Glomerular endothelial cell (primary cell): ENCODE measurements around the gene EXOC6B. TPM values are rescaled to one million over a fixed set of nuclear protein-coding genes. Genes with fewer than 3 reads are reported as not detected.
"Not testable (repeated sequence)": the region's sequence is repeated elsewhere in the genome, so short reads cannot be mapped to it uniquely, and the experiment has no call there.

Experiments
- DNase-seq: peaks from one replicate; pipeline ENCODE4 v3.0.0-alpha.2; 2011; ENCODE audit warnings: low read depth, low spot score; ENCODE audit errors: extremely low read depth
- total RNA-seq: library from RNA; depleted of rRNA; stranded (reverse); fragments of >200 nt; gene quantifications from 2 replicates; pipeline ENCODE4 v1.2.3, GENCODE V29; 2015

EXOC6B gene
- total RNA-seq, 1 donor from 2014 or later, result 35.1 TPM

DNA sequence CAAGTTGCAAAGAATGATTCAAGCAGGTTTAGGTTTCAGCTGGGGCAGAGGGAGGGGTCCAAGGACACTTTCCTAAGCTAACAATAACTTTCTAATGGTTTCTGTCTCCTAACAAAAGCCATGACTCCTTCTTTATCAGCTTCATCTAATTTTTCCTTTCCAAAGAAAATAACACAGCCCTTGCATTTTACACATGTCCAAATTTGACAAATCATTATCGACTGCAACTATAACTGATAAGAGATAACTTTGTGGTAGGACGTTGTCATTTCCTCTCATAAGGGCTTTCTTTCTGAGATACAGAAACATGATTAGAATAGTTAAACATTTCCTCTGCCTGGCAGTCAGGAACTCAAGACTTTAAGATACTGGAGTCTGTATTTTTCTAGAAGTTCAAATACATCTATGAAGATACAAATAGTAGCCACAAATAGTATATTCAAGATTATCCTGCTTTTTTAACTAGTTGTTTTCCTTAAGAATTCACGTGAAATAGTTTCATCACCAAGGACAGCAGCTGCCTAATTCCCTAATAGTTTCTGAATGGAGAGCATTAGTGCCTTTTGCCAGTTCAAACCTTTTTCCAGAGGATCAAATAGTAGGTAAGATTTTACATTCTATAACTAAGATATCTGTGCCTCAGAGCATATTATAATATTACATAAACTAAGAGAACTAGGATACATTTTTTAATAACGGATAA lies 263.2 kb downstream of the EXOC6B start:
- peak; percentile 88 for DNase-seq

DNA sequence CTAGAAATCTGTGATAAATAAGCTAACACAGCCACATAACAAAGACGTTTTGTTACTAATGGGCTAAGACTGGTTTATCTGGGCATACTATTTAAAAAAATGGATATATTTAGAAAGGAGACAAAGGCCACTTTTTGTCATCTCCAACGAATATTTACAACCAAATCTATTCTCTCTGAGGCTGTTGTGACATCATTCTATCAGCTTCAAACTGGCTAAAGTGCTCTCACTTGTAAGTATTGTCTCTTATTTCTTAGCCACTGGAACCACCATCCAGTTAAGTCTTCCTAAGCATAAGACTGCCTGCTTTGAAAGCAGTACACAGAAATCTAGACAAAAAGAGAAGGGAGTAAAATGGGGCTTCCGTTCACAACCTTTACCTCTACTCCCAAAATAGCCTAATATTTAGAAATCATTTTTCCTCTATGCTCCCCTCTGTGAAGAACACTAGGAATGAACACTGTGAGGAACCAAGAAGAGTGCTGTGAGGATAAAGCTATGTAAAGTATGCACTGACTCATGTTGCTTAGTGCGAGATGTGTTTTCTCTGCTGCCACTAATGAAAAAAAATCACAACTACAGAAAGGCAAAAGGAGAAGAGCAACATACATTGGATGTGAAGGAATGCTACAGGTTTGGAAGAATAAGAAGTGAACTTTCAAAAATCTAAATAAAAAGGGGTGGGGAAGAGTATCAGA lies 264.1 kb downstream of the EXOC6B start:
- peak; percentile 63 for DNase-seq

- no peak for DNase-seq
Measured at GRCh38 chr2:72555943-72556342, 269.9 kb downstream of the EXOC6B start.

DNA sequence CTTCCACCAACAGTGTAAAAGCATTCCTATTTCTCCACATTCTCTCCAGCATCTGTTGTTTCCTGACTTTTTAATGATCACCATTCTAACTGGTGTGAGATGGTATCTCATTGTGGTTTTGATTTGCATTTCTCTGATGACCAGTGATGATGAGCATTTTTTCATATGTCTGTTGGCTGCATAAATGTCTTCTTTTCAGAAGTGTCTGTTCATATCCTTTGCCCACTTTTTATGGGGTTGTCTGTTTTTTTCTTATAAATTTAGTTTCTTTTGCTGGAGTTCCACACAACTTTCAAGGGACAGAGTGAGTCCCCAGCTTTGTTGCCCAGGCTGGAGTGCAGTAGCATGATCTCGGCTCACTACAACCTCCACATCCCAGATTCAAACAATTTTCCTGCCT lies 270.5 kb downstream of the EXOC6B start:
- DNase-seq, result not testable (repeated sequence)

DNA sequence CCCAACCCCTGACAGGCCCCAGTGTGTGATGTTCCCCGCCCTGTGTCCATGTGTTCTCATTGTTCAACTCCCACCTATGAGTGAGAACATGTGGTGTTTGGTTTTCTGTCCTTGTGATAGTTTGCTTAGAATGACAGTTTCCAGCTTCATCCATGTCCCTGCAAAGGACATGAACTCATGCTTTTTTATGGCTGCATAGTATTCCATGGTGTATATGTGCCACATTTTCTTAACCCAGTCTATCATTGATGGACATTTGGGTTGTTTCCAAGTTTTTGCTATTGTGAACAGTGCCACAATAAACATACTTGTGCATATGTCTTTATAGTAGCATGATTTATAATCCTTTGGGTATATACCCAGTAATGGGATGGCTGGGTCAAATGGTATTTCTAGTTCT lies 270.9 kb downstream of the EXOC6B start:
- not testable (repeated sequence) for DNase-seq

DNA sequence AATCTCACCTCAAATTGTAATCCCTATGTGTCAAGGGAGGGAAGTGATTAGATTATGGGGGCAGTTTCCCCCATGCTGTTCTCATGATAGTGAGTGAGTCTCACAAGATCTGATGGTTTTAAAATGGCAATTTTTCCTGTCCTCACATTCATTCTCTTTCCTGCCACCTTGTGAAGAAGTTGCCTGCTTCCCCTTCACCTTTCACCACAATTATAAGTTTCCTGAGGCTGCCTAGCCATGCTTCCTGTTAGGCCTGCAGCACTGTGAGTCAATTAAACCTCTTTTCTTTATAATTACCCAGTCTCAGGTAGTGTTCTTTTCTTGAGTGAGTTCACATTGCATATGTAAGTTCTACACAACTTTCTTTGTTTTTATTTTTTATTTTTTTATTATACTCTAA lies 271.5 kb downstream of the EXOC6B start:
- no peak for DNase-seq

GRCh38 chr2:72548081-72548764 lies 277.6 kb downstream of the EXOC6B start:
- peak; percentile 67 for DNase-seq

GRCh38 chr2:72545790-72546189 lies 280.0 kb downstream of the EXOC6B start:
- DNase-seq, result no peak

DNA sequence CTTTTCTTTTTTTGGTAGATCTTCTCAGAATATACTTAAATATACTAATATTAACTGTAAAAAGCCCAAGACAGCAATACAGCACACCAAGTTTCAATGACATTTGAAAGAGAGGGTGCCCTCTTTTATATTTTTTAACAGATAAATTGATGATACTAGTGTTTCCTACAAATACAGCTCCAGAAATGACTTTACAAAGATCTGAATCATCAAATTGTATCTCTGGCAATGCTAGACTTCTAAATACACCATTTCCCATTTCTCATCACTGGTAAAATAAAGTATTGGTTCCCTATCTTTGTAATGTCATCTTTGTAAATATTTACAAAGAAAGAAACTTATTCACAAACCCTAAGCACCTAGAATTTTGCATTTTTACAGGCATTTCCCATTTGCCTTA lies 281.3 kb downstream of the EXOC6B start:
- no peak for DNase-seq

GRCh38 chr2:72543497-72544216 lies 282.2 kb downstream of the EXOC6B start:
- DNase-seq, result peak; percentile 48

DNA sequence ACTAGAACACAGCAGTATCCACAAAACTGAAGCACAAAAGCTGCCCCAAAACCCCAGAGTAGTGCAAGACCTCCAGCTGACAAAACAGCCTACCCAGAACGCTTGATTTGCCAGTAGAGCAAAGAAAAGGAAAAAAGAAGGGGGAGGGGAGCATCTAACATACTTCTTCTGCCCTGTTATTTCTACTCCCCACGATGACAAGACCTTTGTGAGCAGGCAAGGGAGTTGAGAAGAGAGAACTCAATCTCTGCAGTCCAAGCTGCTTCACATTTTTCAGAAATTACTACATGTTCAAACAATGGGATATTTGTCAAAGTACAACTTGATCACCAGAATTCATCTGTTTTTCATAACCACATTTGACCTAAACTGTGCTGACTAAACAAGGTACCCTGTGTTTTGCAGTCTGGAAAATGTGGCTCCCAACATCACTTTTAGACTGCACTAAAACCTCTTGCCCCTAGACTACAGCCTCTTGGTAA lies 286.7 kb downstream of the EXOC6B start:
- no peak for DNase-seq

- no peak for DNase-seq
Measured at GRCh38 chr2:72538486-72538885, 287.3 kb downstream of the EXOC6B start.

- DNase-seq, result not testable (repeated sequence)
Measured at GRCh38 chr2:72535586-72535985, 290.2 kb downstream of the EXOC6B start.

DNA sequence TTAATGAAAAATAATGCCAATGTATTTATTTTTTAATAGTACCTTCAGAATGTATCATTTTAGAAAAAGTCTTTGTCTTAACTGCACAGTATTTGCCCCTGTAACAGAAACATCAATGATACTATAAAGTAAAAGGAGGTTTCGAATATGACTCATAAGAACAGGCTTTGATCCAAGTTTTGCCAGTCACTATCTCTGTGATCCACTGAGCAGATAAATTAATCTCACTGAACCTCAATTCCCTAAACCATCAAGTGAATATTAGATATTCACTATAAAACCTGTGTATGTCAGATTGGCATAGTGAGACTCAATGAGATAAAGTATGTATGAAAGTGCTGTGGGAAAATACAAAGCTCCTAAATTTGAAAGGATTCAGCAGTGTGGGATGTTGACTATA lies 292.1 kb downstream of the EXOC6B start:
- no peak for DNase-seq

DNA sequence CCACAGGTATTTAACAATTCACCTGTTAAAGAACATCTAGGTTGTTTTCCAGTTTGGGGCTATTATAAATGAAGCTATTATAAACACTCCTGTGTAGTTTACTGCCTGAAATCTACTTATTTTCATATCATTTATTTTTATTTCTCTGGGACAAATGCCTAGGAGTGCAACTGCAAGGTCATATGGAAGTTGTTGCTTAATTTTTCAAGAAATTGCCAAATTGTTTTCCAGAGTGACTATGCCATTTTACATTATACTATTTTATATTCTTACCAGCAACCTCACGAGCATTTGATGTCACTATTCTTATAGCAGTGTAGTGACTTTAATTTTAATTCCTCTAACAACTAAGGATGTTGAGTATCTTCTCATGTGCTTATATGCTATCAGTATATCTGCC lies 298.4 kb downstream of the EXOC6B start:
- no peak for DNase-seq

DNA sequence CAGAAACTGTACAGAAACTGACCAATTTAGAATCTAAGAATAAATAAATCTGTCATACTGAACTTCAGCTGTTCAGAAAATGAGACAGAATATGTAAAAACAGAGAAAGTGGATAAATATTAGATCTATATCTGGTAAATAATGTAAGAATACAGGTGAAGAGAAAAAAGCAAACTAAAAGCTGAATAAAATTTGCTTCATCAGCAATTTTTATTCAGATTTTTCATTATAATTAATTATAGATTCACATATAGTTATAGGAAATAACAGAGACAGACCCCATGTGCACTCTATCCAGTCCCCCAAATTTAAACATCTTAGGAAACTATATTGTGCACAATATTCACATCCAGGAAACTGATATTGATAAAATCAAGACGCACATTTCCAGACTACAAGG lies 299.2 kb downstream of the EXOC6B start:
- DNase-seq, result no peak

GRCh38 chr2:72524071-72524470 lies 301.8 kb downstream of the EXOC6B start:
- no peak for DNase-seq

GRCh38 chr2:72515696-72516095 lies 310.1 kb downstream of the EXOC6B start:
- DNase-seq, result no peak

DNA sequence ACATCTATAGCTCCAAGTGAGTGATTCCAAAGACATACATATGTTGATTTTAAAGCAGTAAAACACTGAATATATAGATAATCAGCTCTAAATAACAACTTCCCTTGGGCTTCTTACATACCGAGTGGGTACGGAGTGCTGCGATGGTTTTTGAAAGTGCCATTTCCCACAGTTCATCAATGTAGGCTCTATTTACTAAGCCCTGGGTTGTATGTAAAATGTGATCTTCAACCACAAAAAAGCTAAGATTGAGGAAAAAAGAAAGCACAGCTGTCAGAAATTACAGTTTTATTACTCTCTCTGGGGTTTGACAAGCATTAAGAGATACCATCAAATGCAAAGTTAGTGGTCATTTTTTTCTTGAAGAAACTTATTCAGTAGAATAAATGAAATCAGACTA lies 312.8 kb downstream of the EXOC6B start:
- DNase-seq, result no peak

GRCh38 chr2:72512376-72512775 lies 313.5 kb downstream of the EXOC6B start:
- DNase-seq, result no peak

DNA sequence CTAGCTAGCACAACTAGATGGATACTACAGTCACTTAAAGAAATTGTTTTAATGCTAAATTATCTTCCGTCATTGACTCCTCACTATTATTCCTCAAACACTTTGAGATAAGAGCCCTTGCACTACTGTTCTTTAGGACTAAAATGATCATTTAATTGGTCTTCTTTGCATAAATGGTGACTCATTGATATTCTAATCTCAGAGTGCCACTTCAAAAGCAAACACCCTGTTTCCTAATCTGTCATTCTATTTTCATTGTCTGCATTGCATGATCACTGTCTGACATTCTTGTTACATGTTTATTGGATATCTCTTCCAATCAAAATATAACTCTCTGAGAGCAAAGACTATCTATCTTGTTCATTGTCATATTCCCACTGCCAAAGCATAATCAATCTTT lies 313.9 kb downstream of the EXOC6B start:
- DNase-seq, result no peak
